Thyroid gland (tissue), 4 donors: ENCODE measurements around the gene ABHD4.

Experiments used
- POLR2A ChIP-seq, 2 donors: fragments of 450-650 bp; IDR thresholded peaks; one replicate each; pipeline ENCODE4 v1.6.1; 2017; ENCODE audit warnings: antibody characterized with exemption in 2 of 2, mild to moderate bottlenecking in 2 of 2, moderate library complexity in 1 of 2
- TF ChIP-seq, protein P1 (sequence below), 6 experiments: fragments of 200-600 bp in 3 of 6; fragments of 450-650 bp in 3 of 6; sonication (generic) in 3 of 6; IDR thresholded peaks; one replicate each; pipeline ENCODE4 v1.5.1; 2016 to 2019; ENCODE audit warnings: antibody characterized with exemption in 6 of 6, mild to moderate bottlenecking in 2 of 6, inconsistent platforms in 1 of 6, moderate library complexity in 1 of 6

DNA sequence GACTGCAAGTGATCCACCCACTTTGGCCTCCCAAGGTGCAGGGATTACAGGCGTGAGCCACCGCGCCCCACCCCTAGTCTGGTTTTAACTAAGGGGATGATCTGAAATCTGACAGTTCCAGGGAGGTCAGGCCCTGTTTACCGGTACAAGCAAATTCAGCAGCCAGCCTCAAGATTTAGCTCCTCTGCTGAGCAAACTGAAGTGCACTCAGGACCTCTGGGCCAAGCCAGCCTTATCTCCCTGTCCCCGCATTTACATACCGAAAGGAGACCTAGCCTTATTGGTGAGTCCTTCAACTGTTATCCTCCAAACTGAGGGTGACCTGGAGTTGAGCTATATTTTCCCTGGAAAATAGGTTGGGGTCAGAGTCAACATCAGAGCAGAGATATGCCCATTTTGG, 835 bp upstream of the ABHD4 start:
- TF ChIP-seq POLR2A (IDR thresholded peaks at IDR 0.05) = no peak
- TF ChIP-seq, protein P1, sequence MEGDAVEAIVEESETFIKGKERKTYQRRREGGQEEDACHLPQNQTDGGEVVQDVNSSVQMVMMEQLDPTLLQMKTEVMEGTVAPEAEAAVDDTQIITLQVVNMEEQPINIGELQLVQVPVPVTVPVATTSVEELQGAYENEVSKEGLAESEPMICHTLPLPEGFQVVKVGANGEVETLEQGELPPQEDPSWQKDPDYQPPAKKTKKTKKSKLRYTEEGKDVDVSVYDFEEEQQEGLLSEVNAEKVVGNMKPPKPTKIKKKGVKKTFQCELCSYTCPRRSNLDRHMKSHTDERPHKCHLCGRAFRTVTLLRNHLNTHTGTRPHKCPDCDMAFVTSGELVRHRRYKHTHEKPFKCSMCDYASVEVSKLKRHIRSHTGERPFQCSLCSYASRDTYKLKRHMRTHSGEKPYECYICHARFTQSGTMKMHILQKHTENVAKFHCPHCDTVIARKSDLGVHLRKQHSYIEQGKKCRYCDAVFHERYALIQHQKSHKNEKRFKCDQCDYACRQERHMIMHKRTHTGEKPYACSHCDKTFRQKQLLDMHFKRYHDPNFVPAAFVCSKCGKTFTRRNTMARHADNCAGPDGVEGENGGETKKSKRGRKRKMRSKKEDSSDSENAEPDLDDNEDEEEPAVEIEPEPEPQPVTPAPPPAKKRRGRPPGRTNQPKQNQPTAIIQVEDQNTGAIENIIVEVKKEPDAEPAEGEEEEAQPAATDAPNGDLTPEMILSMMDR (IDR thresholded peaks at IDR 0.05) = no peak
